ENCODE data around the gene ZFP64. TPM values are rescaled to one million over a fixed set of nuclear protein-coding genes. Genes with fewer than 3 reads are reported as not detected.

ZFP64 gene
- total and polyA plus RNA-seq, 5 donors from 2014 or later = 6.7 to 14.9 (median 8.3) TPM

DNA sequence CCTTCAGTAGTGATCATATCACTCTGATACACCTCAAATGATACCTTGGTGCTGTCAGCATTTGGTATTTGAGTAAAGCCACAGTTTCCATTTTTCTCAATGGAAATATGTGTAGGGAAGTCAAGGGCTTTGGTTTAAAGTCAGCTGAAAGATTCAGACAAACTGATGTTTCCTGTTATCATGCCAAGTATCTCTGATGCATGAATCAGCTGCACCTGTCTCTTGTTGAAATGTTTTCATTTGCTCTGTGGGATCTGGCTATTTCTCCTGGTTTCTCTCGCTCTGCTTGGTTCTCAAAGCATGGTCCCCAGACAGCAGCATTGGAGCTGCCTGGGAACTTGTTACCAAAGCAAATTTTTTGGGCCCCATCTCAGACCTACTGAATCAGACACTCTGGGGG lies 23.5 kb downstream of the ZFP64 start:
- no peak for ATAC-seq (ENCODE audit: low read depth in 2 of 2)
- Mint-ChIP-seq H3K27ac (no peak overlapping the region), H3K36me3 (peaks cover 51% of the 10 kb centered on the region), H3K9me3 (peaks cover 0 to 2% (median 0%) of the 10 kb centered on the region in 7 donors), H3K4me3 (no peak overlapping the region), H3K27me3 (no peaks in the 10 kb centered on the region), H3K4me1 (peaks cover 0 to 8% (median 1%) of the 10 kb centered on the region in 4 donors)
- Histone ChIP-seq H3K4me1 (ENCODE audit: control insufficient read depth, insufficient read depth, low read length, poor library complexity, severe bottlenecking) (no peaks in the 10 kb centered on the region), H3K9me3 (ENCODE audit: control insufficient read depth in 2 of 2, low read length in 2 of 2) (no peaks in the 10 kb centered on the region), H3K4me3 (ENCODE audit: low read depth, low read length) (no peak overlapping the region), H3K27me3 (ENCODE audit: control insufficient read depth, insufficient read depth, low read length) (no peaks in the 10 kb centered on the region), H3K27ac (ENCODE audit: insufficient read depth, low read length, poor library complexity, severe bottlenecking) (no peak overlapping the region), H3K36me3 (ENCODE audit: control insufficient read depth, insufficient read depth, low read length) (peaks cover 32% of the 10 kb centered on the region)
- no peak for DNase-seq

DNA sequence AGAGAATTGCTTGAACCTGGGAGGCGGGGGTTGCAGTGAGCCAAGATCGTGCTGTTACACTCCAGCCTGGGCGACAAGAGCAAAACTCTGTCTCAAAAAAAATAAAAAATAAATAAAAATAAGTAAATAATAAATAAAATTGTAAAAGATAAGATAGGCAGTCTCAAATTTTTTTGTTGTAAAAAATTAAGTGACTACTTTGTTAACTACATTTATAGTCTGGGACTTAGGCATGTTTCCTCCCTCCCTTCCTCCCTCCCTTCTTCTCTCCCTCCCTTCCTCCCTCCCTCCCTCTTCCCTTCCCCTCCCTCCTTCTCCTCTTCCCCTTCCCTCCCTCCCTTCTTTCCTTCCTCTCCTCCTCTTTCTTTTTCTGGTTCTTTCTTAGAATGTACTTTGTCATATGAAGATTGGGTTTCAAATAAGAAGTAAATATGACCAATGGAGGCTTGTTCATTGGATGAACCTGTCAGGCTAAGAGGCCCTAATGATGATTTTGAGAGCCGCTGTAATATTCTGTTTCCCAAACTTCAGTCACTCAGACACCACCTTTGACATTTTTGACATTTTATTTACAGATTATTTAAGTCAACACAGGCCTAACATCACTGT lies 24.2 kb downstream of the ZFP64 start:
- H3K27ac ChIP-seq (ENCODE audit: insufficient read depth, low read length, poor library complexity, severe bottlenecking) = no peak overlapping the region
- H3K4me1 ChIP-seq (ENCODE audit: control insufficient read depth, insufficient read depth, low read length, poor library complexity, severe bottlenecking) = no peaks in the 10 kb centered on the region
- H3K9me3 ChIP-seq (ENCODE audit: control insufficient read depth in 2 of 2, low read length in 2 of 2) = no peaks in the 10 kb centered on the region
- Mint-ChIP-seq H3K4me1 (peaks cover 0 to 4% (median 0%) of the 10 kb centered on the region in 4 donors), H3K36me3 (peaks cover 45% of the 10 kb centered on the region), H3K27ac (no peak overlapping the region), H3K9me3 (peaks cover 0 to 2% (median 0%) of the 10 kb centered on the region in 7 donors), H3K4me3 (no peak overlapping the region), H3K27me3 (no peaks in the 10 kb centered on the region)
- ATAC-seq (ENCODE audit: low read depth in 2 of 2) = no peak
- DNase-seq = no peak
- H3K27me3 ChIP-seq (ENCODE audit: control insufficient read depth, insufficient read depth, low read length) = no peaks in the 10 kb centered on the region
- H3K4me3 ChIP-seq (ENCODE audit: low read depth, low read length) = no peak overlapping the region
- H3K36me3 ChIP-seq (ENCODE audit: control insufficient read depth, insufficient read depth, low read length) = peaks cover 33% of the 10 kb centered on the region

DNA sequence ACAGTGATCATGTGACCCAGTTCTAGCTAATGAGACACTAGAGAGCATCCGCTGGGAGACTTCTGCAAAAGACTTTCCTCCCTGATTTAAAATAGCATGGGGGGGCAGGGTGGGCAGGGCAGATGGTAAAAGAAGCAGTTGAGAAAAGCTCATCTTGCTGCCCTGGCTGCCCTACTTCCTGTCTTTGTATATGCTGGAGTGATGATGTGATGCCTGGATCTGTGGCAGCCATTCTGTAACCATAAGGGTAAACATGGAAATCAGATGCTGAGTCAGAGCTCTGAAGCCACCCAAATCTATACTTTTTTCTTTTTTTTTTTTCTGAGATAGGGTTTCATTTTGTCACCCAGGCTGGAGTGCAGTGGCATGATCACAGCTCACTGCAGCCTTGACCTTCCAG lies 25.4 kb downstream of the ZFP64 start:
- H3K4me3 ChIP-seq (ENCODE audit: low read depth, low read length) = no peak overlapping the region
- no peak overlapping the region for H3K27ac ChIP-seq (ENCODE audit: insufficient read depth, low read length, poor library complexity, severe bottlenecking)
- no peaks in the 10 kb centered on the region for H3K27me3 ChIP-seq (ENCODE audit: control insufficient read depth, insufficient read depth, low read length)
- no peak overlapping the region for H3K27ac Mint-ChIP-seq
- H3K36me3 ChIP-seq (ENCODE audit: control insufficient read depth, insufficient read depth, low read length) = peaks cover 33% of the 10 kb centered on the region
- peaks cover 44% of the 10 kb centered on the region for H3K36me3 Mint-ChIP-seq
- no peaks in the 10 kb centered on the region for H3K9me3 ChIP-seq (ENCODE audit: control insufficient read depth in 2 of 2, low read length in 2 of 2)
- DNase-seq (no peak), ATAC-seq (ENCODE audit: low read depth in 2 of 2) (no peak)
- H3K27me3 Mint-ChIP-seq = no peaks in the 10 kb centered on the region
- no peaks in the 10 kb centered on the region for H3K4me1 ChIP-seq (ENCODE audit: control insufficient read depth, insufficient read depth, low read length, poor library complexity, severe bottlenecking)
- peaks cover 0 to 4% (median 2%) of the 10 kb centered on the region in 4 donors for H3K4me1 Mint-ChIP-seq
- peaks cover 0 to 2% (median 0%) of the 10 kb centered on the region in 7 donors for H3K9me3 Mint-ChIP-seq
- H3K4me3 Mint-ChIP-seq = no peak overlapping the region

DNA sequence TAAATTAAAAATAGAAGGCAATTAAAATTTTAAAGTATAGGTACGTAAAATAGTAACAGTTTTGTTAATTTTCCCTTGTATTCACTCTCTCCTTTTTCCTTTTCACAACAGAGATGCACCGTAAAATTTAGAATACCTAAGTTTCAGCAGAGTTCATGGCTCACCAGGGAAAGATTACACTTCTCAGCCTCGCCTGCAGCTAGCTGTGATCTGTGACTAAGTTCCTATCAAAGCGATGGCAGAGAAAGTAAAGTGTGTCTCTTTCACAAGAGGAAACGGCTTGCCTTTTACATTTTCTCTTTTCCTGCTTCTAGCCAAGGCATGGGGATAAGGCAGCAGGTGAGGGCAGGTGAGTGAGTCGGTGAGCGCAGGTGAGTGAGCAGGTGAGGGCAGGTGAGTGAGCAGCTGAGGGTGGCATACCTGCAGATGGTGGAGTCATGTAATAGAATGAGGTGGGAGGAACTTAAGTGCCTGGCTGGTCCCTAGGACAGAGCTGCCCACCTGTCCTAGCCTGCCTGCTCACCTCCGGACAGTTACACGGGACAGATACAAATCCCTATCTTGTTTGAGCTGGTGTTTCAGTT lies 30.9 kb downstream of the ZFP64 start:
- Mint-ChIP-seq H3K36me3 (peaks cover 68% of the 10 kb centered on the region), H3K9me3 (peaks cover 0 to 4% (median 0%) of the 10 kb centered on the region in 7 donors), H3K27ac (peak overlapping the region in 1 of 3 donors; percentile 30), H3K4me3 (no peak overlapping the region), H3K4me1 (peaks cover 0 to 5% (median 2%) of the 10 kb centered on the region in 4 donors), H3K27me3 (no peaks in the 10 kb centered on the region)
- Histone ChIP-seq H3K27me3 (ENCODE audit: control insufficient read depth, insufficient read depth, low read length) (no peaks in the 10 kb centered on the region), H3K27ac (ENCODE audit: insufficient read depth, low read length, poor library complexity, severe bottlenecking) (no peak overlapping the region), H3K9me3 (ENCODE audit: control insufficient read depth in 2 of 2, low read length in 2 of 2) (no peaks in the 10 kb centered on the region), H3K4me1 (ENCODE audit: control insufficient read depth, insufficient read depth, low read length, poor library complexity, severe bottlenecking) (no peaks in the 10 kb centered on the region), H3K4me3 (ENCODE audit: low read depth, low read length) (no peak overlapping the region), H3K36me3 (ENCODE audit: control insufficient read depth, insufficient read depth, low read length) (peaks cover 56% of the 10 kb centered on the region)
- DNase-seq = no peak
- ATAC-seq (ENCODE audit: low read depth in 2 of 2) = no peak

DNA sequence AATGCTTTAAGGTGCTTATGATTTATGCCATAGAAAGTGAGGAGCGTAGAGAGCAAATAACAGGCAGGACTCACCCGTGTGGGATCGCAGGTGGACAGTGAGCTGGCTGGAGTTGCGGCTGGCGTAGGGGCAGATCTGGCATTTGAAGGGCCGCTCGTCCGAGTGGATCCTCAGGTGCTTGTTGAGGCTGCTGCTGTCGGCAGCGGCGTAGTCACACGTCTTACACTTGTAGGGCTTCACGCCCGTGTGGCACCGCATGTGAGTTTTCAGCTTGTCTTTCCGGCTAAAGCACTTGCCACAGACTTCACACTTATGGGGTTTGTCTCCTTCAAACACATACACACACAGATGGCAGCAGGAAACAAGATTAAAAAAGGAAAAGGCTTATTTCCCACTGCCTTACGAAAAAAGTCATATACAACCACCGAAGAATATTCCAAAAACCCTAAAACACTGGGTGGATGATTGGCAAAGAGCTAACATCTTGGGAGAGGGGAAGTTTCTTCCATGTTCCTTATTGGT lies 31.5 kb downstream of the ZFP64 start:
- Histone ChIP-seq H3K36me3 (ENCODE audit: control insufficient read depth, insufficient read depth, low read length) (peaks cover 52% of the 10 kb centered on the region), H3K27me3 (ENCODE audit: control insufficient read depth, insufficient read depth, low read length) (no peaks in the 10 kb centered on the region), H3K4me1 (ENCODE audit: control insufficient read depth, insufficient read depth, low read length, poor library complexity, severe bottlenecking) (no peaks in the 10 kb centered on the region), H3K9me3 (ENCODE audit: control insufficient read depth in 2 of 2, low read length in 2 of 2) (no peaks in the 10 kb centered on the region), H3K27ac (ENCODE audit: insufficient read depth, low read length, poor library complexity, severe bottlenecking) (no peak overlapping the region), H3K4me3 (ENCODE audit: low read depth, low read length) (no peak overlapping the region)
- Mint-ChIP-seq H3K27ac (peak overlapping the region in 1 of 3 donors; percentile 76), H3K27me3 (no peaks in the 10 kb centered on the region), H3K36me3 (peaks cover 62% of the 10 kb centered on the region), H3K4me1 (peaks cover 0 to 5% (median 2%) of the 10 kb centered on the region in 4 donors), H3K9me3 (peaks cover 0 to 4% (median 0%) of the 10 kb centered on the region in 7 donors), H3K4me3 (no peak overlapping the region)
- ATAC-seq (ENCODE audit: low read depth in 2 of 2) (no peak), DNase-seq (no peak)

DNA sequence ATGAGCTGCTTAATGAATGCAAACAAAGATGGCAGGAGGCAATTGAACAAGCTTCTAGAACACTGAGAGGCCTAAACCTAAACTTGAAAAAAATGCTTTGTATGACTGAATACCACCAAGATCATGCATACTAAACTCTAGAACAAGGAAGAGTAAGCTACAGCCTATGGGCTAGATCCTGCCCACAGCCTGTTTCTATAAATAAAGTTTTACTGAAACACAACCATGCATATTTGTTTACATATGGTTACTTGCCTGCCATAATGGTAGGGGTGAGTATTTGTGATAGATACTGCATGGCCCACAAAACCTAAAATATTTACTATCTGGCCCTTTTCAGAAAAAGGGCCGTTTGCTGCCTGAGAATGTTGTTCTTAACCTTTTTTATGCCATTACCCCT lies 37.0 kb downstream of the ZFP64 start:
- peaks cover 48% of the 10 kb centered on the region for H3K36me3 ChIP-seq (ENCODE audit: control insufficient read depth, insufficient read depth, low read length)
- no peaks in the 10 kb centered on the region for H3K9me3 ChIP-seq (ENCODE audit: control insufficient read depth in 2 of 2, low read length in 2 of 2)
- no peaks in the 10 kb centered on the region for H3K27me3 ChIP-seq (ENCODE audit: control insufficient read depth, insufficient read depth, low read length)
- no peak overlapping the region for H3K4me3 Mint-ChIP-seq
- DNase-seq (no peak), ATAC-seq (ENCODE audit: low read depth in 2 of 2) (no peak)
- H3K4me3 ChIP-seq (ENCODE audit: low read depth, low read length) = no peak overlapping the region
- H3K27ac ChIP-seq (ENCODE audit: insufficient read depth, low read length, poor library complexity, severe bottlenecking) = no peak overlapping the region
- peaks cover 0 to 9% (median 4%) of the 10 kb centered on the region in 4 donors for H3K4me1 Mint-ChIP-seq
- H3K4me1 ChIP-seq (ENCODE audit: control insufficient read depth, insufficient read depth, low read length, poor library complexity, severe bottlenecking) = no peaks in the 10 kb centered on the region
- peaks cover 61% of the 10 kb centered on the region for H3K36me3 Mint-ChIP-seq
- no peak overlapping the region for H3K27ac Mint-ChIP-seq
- H3K27me3 Mint-ChIP-seq = no peaks in the 10 kb centered on the region
- H3K9me3 Mint-ChIP-seq = peaks cover 0 to 4% (median 0%) of the 10 kb centered on the region in 7 donors

DNA sequence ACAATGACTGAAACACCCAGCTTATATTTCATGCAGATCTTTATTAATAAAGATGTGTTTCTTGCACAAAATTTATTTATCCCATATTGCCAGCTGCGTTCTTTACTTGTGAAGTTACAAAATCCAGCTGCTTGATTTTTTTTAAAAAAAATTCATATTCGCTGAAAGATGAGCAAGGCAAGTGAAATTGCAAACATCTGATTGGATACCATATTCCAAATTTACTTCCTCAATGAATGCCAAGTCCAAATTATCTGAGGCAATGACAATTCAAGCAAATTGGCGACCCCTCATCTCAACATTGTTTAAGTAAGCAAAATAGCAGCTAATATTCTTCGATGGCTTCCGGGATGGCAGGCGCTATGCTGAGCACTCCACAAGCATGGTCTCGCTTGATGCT lies 37.7 kb downstream of the ZFP64 start:
- Mint-ChIP-seq H3K27me3 (no peaks in the 10 kb centered on the region), H3K4me1 (peaks cover 0 to 9% (median 4%) of the 10 kb centered on the region in 4 donors), H3K27ac (no peak overlapping the region), H3K4me3 (no peak overlapping the region), H3K36me3 (peaks cover 54% of the 10 kb centered on the region), H3K9me3 (peaks cover 0 to 4% (median 0%) of the 10 kb centered on the region in 7 donors)
- Histone ChIP-seq H3K9me3 (ENCODE audit: control insufficient read depth in 2 of 2, low read length in 2 of 2) (no peaks in the 10 kb centered on the region), H3K4me1 (ENCODE audit: control insufficient read depth, insufficient read depth, low read length, poor library complexity, severe bottlenecking) (no peaks in the 10 kb centered on the region), H3K27ac (ENCODE audit: insufficient read depth, low read length, poor library complexity, severe bottlenecking) (no peak overlapping the region), H3K27me3 (ENCODE audit: control insufficient read depth, insufficient read depth, low read length) (no peaks in the 10 kb centered on the region), H3K36me3 (ENCODE audit: control insufficient read depth, insufficient read depth, low read length) (peaks cover 42% of the 10 kb centered on the region), H3K4me3 (ENCODE audit: low read depth, low read length) (no peak overlapping the region)
- DNase-seq (no peak), ATAC-seq (ENCODE audit: low read depth in 2 of 2) (no peak)
